OCI-LY1 (cell line): ENCODE measurements around the gene MS4A10.

ENCODE experiments used
- H2AFZ ChIP-seq: fragments of 200-600 bp; sonication (generic), shearing (Covaris generic); 2 replicates; pipeline ENCODE4 v1.6.0; 2014; ENCODE audit warnings: antibody characterized with exemption, mild to moderate bottlenecking, low read length
- H3F3A ChIP-seq: fragments of 200-600 bp; sonication (generic), shearing (Covaris generic); 2 replicates; pipeline ENCODE4 v1.6.0; 2014; ENCODE audit warnings: mild to moderate bottlenecking, antibody characterized with exemption, low read length, moderate library complexity; ENCODE audit not compliant: insufficient read depth
- H3K27ac ChIP-seq: fragments of 200-600 bp; sonication (generic); 2 replicates; pipeline ENCODE4 v1.5.1; 2014; ENCODE audit warnings: low read length, mixed run types, mild to moderate bottlenecking, low read depth; ENCODE audit not compliant: poor library complexity, severe bottlenecking
- H3K27me3 ChIP-seq: fragments of 200-600 bp; sonication (generic); 2 replicates; pipeline ENCODE4 v1.6.0; 2014; ENCODE audit warnings: antibody characterized with exemption, mild to moderate bottlenecking, low read length, moderate library complexity; ENCODE audit not compliant: insufficient read depth
- H3K36me3 ChIP-seq: fragments of 200-600 bp; sonication (generic); 2 replicates; pipeline ENCODE4 v1.6.1; 2014; ENCODE audit warnings: mild to moderate bottlenecking, antibody characterized with exemption, low read length, moderate library complexity, mixed read lengths; ENCODE audit not compliant: insufficient read depth
- H3K4me1 ChIP-seq: fragments of 200-600 bp; sonication (generic); 2 replicates; pipeline ENCODE4 v1.5.1; 2014; ENCODE audit warnings: mild to moderate bottlenecking, low read length, moderate library complexity; ENCODE audit not compliant: insufficient read depth, severe bottlenecking
- H3K4me2 ChIP-seq: fragments of 200-600 bp; sonication (generic), shearing (Covaris generic); 2 replicates; pipeline ENCODE4 v1.6.1; 2014; ENCODE audit warnings: low read length
- H3K4me3 ChIP-seq: fragments of 200-600 bp; sonication (generic); 2 replicates; pipeline ENCODE4 v1.5.1; 2014; ENCODE audit warnings: low read length, low read depth, mild to moderate bottlenecking, mixed read lengths; ENCODE audit not compliant: poor library complexity, severe bottlenecking
- H3K79me2 ChIP-seq: fragments of 200-600 bp; shearing (Covaris generic); 2 replicates; pipeline ENCODE4 v1.6.1; 2016; ENCODE audit warnings: mixed run types, low read length, mixed read lengths; ENCODE audit not compliant: insufficient read depth
- H3K9ac ChIP-seq: fragments of 200-600 bp; sonication (generic), shearing (Covaris generic); 2 replicates; pipeline ENCODE4 v1.6.1; 2014; ENCODE audit warnings: mild to moderate bottlenecking, low read length, mixed read lengths
- H3K9me2 ChIP-seq: fragments of 200-600 bp; sonication (generic), shearing (Covaris generic); 2 replicates; pipeline ENCODE4 v1.6.1; 2014; ENCODE audit warnings: low read depth, mild to moderate bottlenecking, low read length, mixed read lengths
- H3K9me3 ChIP-seq: fragments of 200-600 bp; shearing (Covaris generic); 2 replicates; pipeline ENCODE4 v1.6.1; 2014; ENCODE audit warnings: low read length, mixed read lengths
- H4K20me1 ChIP-seq: fragments of 200-600 bp; sonication (generic), shearing (Covaris generic); 2 replicates; pipeline ENCODE4 v1.6.0; 2016; ENCODE audit warnings: mild to moderate bottlenecking, low read length; ENCODE audit not compliant: insufficient read depth
- EZH2 ChIP-seq: fragments of 200-600 bp; sonication (generic), shearing (Covaris generic); IDR thresholded peaks from 2 replicates; pipeline ENCODE4 v1.8.0; 2017; ENCODE audit warnings: borderline replicate concordance, mixed run types, mild to moderate bottlenecking, antibody characterized with exemption, low read length, moderate library complexity, mixed read lengths
- TF ChIP-seq, protein P1 (sequence below): fragments of 200-600 bp; sonication (generic), shearing (Covaris generic); IDR thresholded peaks from 2 replicates; pipeline ENCODE4 v1.5.1; 2017; ENCODE audit warnings: mild to moderate bottlenecking, antibody characterized with exemption, low read length, moderate library complexity, mixed read lengths

The MS4A10 gene

DNA sequence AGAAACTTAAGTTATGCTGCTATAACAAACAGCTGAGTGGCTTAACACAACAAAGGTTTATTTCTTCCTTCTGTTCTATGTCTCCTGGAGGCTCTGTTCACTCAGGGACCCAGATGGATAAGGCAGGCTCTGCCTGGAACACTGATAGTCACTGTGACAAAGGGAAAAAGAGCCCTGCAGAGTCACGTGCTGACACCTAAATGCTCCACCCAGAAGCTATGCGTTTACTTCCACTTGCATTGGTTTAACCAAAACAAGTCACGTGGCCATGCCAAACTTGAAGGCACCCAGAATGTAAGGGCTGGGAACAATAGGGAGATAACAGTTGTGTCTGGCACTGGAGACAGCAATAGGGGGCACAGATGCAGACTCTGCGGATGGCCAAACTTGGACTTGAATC lies 31.8 kb upstream of the MS4A10 start:
- no peaks in the 10 kb centered on the region for H3K36me3 ChIP-seq
- H3K9me2 ChIP-seq: no peaks in the 10 kb centered on the region
- H3K9ac ChIP-seq: no peak overlapping the region
- H3K4me2 ChIP-seq: no peak overlapping the region
- H3K4me3 ChIP-seq: no peak overlapping the region
- H3F3A ChIP-seq: no peaks in the 10 kb centered on the region
- H2AFZ ChIP-seq: no peak overlapping the region
- H3K9me3 ChIP-seq: no peaks in the 10 kb centered on the region
- no peaks in the 10 kb centered on the region for H3K79me2 ChIP-seq
- TF ChIP-seq EZH2: no peak
- TF ChIP-seq, protein P1, sequence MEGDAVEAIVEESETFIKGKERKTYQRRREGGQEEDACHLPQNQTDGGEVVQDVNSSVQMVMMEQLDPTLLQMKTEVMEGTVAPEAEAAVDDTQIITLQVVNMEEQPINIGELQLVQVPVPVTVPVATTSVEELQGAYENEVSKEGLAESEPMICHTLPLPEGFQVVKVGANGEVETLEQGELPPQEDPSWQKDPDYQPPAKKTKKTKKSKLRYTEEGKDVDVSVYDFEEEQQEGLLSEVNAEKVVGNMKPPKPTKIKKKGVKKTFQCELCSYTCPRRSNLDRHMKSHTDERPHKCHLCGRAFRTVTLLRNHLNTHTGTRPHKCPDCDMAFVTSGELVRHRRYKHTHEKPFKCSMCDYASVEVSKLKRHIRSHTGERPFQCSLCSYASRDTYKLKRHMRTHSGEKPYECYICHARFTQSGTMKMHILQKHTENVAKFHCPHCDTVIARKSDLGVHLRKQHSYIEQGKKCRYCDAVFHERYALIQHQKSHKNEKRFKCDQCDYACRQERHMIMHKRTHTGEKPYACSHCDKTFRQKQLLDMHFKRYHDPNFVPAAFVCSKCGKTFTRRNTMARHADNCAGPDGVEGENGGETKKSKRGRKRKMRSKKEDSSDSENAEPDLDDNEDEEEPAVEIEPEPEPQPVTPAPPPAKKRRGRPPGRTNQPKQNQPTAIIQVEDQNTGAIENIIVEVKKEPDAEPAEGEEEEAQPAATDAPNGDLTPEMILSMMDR: no peak
- no peak overlapping the region for H3K27ac ChIP-seq
- no peaks in the 10 kb centered on the region for H3K4me1 ChIP-seq
- H4K20me1 ChIP-seq: no peaks in the 10 kb centered on the region
- H3K27me3 ChIP-seq: no peaks in the 10 kb centered on the region

DNA sequence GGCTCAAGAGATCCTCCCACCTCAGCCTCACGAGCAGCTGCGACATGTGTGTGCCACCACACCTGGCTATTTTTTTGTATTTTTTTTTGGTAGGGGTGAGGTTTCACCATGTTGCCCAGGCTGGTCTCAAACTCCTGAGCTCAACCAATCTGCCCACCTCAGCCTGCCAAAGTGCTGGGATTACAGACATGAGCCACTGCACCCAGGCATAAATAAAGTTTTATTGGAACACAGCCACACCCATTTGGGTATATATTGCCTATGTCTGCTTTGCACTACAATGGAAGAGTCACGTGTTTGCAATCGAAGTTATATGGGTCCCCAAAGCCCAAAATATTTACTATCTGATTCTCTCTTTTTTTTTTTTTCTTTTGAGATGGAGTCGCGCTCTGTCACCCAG lies 30.2 kb upstream of the MS4A10 start:
- Histone ChIP-seq H3K36me3 (no peaks in the 10 kb centered on the region), H3K4me2 (no peak overlapping the region), H3K9me3 (no peaks in the 10 kb centered on the region), H3K27ac (no peak overlapping the region), H3K4me3 (no peak overlapping the region), H3F3A (no peaks in the 10 kb centered on the region), H3K27me3 (no peaks in the 10 kb centered on the region), H3K9ac (no peak overlapping the region), H3K79me2 (no peaks in the 10 kb centered on the region), H2AFZ (no peak overlapping the region), H3K9me2 (no peaks in the 10 kb centered on the region), H4K20me1 (no peaks in the 10 kb centered on the region), H3K4me1 (no peaks in the 10 kb centered on the region)
- no peak for TF ChIP-seq EZH2
- TF ChIP-seq, protein P1: no peak

DNA sequence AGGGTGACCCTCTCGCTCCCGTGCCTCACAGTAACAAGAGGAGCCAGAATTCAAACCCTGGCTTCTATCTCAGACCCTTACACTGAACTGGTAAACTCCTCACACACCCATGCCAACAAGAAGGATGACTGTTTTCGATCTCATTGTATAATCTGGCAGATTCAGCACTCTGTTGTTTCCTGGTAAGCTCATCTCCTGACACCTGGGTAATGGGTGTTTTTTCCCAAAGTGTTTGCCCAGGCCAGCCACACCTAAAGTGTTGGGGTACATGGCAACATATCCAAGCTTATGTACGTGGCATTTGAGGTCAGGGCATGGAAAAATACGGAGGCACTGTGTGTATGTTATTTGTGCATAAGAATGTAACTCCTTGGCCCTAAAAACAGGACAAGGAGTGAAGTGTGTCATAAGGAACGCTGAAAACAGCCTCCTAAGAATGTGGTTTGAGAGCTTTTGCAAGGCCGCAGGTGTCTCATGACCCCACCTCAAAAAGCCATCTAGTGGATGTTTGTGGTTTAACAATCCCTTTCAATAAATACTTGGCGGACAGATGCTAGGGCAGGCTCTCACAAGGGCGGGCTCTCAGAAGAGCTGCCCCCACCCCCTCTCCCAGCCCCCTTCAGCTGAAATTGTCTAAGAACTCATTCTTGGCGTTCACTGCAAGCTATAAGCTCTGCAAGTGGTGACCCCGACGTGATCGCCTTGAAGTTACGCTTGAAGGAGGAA lies 28.7 kb upstream of the MS4A10 start, which contains the start of gene MS4A15:
MS4A15 (plus strand) TSS at position 561 of the 726 bp plus-strand sequence. CDS start 6,867 bp downstream, outside the sequence.
- no peak within 1 kb of the TSS for H3K4me2 ChIP-seq
- H3K27me3 ChIP-seq: 0 out of 2 replicates have a peak, but pooled peaks cover 7% of the 10 kb centered on the region
- TF ChIP-seq, protein P1: peak; percentile 60
- TF ChIP-seq EZH2: no peak
- H3K27ac ChIP-seq: no peak within 1 kb of the TSS
- no peak within 1 kb of the TSS for H2AFZ ChIP-seq
- H3K4me3 ChIP-seq: no peak within 1 kb of the TSS
- H3K9me3 ChIP-seq: no peaks in the 10 kb centered on the region
- H3K36me3 ChIP-seq: no peaks in the 10 kb centered on the region
- no peaks in the 10 kb centered on the region for H3K9me2 ChIP-seq
- H4K20me1 ChIP-seq: no peaks in the 10 kb centered on the region
- no peaks in the 10 kb centered on the region for H3K79me2 ChIP-seq
- H3K9ac ChIP-seq: no peak within 1 kb of the TSS
- H3F3A ChIP-seq: no peaks in the 10 kb centered on the region
- no peaks in the 10 kb centered on the region for H3K4me1 ChIP-seq
